Thyroid gland (tissue), 4 donors: ENCODE measurements around the gene GALNT2. TPM values are rescaled to one million over a fixed set of nuclear protein-coding genes. Genes with fewer than 3 reads are reported as not detected.
A peak's percentile ranks its signal among the peaks of the same experiment; 100 is the strongest.

Source experiments
- DNase-seq, 2 donors: peaks; one replicate each; pipeline ENCODE4 v3.0.0-alpha.2; 2019
- H3K27ac ChIP-seq, 3 donors: fragments of 200-600 bp; sonication (generic); 1 replicate in 2 of 3; 2 replicates in 1 of 3; pipeline ENCODE4 v1.5.1; 2016 to 2019; ENCODE audit warnings: mild to moderate bottlenecking in 1 of 3, moderate library complexity in 1 of 3
- H3K27me3 ChIP-seq: fragments of 200-600 bp; sonication (generic); one replicate; pipeline ENCODE4 v1.5.1; 2019
- H3K36me3 ChIP-seq, 2 donors: fragments of 200-600 bp; sonication (generic); one replicate each; pipeline ENCODE4 v1.5.1; 2016 to 2019
- H3K4me1 ChIP-seq, 2 donors: fragments of 200-600 bp; sonication (generic); one replicate each; pipeline ENCODE4 v1.5.1; 2017 to 2019
- H3K4me3 ChIP-seq, 3 donors: fragments of 200-600 bp; sonication (generic); replicated peaks in 1 of 3; 1 replicate in 2 of 3; 2 replicates in 1 of 3; pipeline ENCODE4 v1.5.1; 2016; ENCODE audit warnings: mild to moderate bottlenecking in 1 of 3
- H3K9me3 ChIP-seq: fragments of 200-600 bp; sonication (generic); one replicate; pipeline ENCODE4 v1.5.1; 2017
- POLR2A ChIP-seq, 2 donors: fragments of 450-650 bp; IDR thresholded peaks; one replicate each; pipeline ENCODE4 v1.6.1; 2017; ENCODE audit warnings: antibody characterized with exemption in 2 of 2, mild to moderate bottlenecking in 2 of 2, moderate library complexity in 1 of 2
- WGBS, 2 donors: methylation state at CpG; one replicate each; pipeline ENCODE4 v1.1.5; 2017; 5-methylcytosine and 5-hydroxymethylcytosine counted together
- intact Hi-C: fragments of 100-400 bp; cut with DNase I; formaldehyde crosslinking; loops from one replicate; pipeline ENCODE4 v1.15.1; 2023
- total RNA-seq, 4 donors: library from RNA; depleted of rRNA; stranded (reverse); fragments of >200 nt; gene quantifications; one replicate each; pipeline ENCODE4 v1.2.3, GENCODE V29; 2016
- TF ChIP-seq, protein P1 (sequence below), 6 experiments: fragments of 200-600 bp in 3 of 6; fragments of 450-650 bp in 3 of 6; sonication (generic) in 3 of 6; IDR thresholded peaks; one replicate each; pipeline ENCODE4 v1.5.1; 2016 to 2019; ENCODE audit warnings: antibody characterized with exemption in 6 of 6, mild to moderate bottlenecking in 2 of 6, inconsistent platforms in 1 of 6, moderate library complexity in 1 of 6

Gene GALNT2
- total RNA-seq, 4 donors from 2014 or later, result 26.2 to 48.9 (median 42.3) TPM

GRCh38 chr1:230189824-230190223 is 122.8 kb downstream of the GALNT2 start:
- peaks cover 17 to 32% of the 10 kb centered on the region in 2 donors for H3K4me1 ChIP-seq
- TF ChIP-seq, protein P1, sequence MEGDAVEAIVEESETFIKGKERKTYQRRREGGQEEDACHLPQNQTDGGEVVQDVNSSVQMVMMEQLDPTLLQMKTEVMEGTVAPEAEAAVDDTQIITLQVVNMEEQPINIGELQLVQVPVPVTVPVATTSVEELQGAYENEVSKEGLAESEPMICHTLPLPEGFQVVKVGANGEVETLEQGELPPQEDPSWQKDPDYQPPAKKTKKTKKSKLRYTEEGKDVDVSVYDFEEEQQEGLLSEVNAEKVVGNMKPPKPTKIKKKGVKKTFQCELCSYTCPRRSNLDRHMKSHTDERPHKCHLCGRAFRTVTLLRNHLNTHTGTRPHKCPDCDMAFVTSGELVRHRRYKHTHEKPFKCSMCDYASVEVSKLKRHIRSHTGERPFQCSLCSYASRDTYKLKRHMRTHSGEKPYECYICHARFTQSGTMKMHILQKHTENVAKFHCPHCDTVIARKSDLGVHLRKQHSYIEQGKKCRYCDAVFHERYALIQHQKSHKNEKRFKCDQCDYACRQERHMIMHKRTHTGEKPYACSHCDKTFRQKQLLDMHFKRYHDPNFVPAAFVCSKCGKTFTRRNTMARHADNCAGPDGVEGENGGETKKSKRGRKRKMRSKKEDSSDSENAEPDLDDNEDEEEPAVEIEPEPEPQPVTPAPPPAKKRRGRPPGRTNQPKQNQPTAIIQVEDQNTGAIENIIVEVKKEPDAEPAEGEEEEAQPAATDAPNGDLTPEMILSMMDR (IDR thresholded peaks at IDR 0.05), result no peak
- no peak for TF ChIP-seq POLR2A (IDR thresholded peaks at IDR 0.05)
- DNase-seq, result no peak
- no peaks in the 10 kb centered on the region for H3K9me3 ChIP-seq
- H3K36me3 ChIP-seq, result no peaks in the 10 kb centered on the region
- H3K27me3 ChIP-seq, result no peaks in the 10 kb centered on the region
- 91 to 93% methylated on average over 5 of the region's 5 CpGs for WGBS, 2 donors
- no peak overlapping the region for H3K27ac ChIP-seq
- intact Hi-C loops, result no loop called here
- no peak overlapping the region for H3K4me3 ChIP-seq

GRCh38 chr1:230191079-230191804 is 124.2 kb downstream of the GALNT2 start:
- peak; percentile 23 to 29 for DNase-seq
- intact Hi-C loops, result no loop called here

DNA sequence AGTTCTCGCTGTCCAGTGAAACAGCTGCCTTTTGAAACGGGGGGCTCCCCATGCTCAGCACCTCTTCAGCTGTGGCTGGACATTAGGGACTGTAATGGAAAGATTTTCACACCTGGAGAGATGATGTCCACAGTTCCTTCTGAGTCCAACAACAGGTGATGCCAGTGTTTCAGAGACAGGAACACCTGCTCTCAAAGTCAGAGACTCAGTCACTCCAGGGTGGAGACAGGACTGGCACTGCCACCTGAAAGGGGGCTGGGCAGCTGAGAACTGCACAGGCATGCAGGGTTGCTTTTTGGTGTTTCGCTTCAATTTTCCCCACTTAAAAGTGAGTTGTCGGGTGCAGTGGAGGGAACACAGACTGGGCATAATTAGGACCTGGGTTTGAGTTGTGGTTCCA is 124.8 kb downstream of the GALNT2 start:
- intact Hi-C loops, result no loop called here
- no peaks in the 10 kb centered on the region for H3K9me3 ChIP-seq
- H3K4me1 ChIP-seq, result peaks cover 4 to 15% of the 10 kb centered on the region in 2 donors
- WGBS, 2 donors, result 91 to 94% methylated on average over 4 of the region's 4 CpGs
- H3K4me3 ChIP-seq, result no peak overlapping the region
- peak overlapping the region in 1 of 3 donors; percentile 54 for H3K27ac ChIP-seq
- H3K27me3 ChIP-seq, result no peaks in the 10 kb centered on the region
- no peak for DNase-seq
- H3K36me3 ChIP-seq, result no peaks in the 10 kb centered on the region
- TF ChIP-seq POLR2A (IDR thresholded peaks at IDR 0.05), result no peak
- TF ChIP-seq, protein P1 (IDR thresholded peaks at IDR 0.05), result no peak

More at GRCh38 chr1:230191079-230191804, 124.2 kb downstream of the GALNT2 start:
- Histone ChIP-seq H3K9me3 (no peaks in the 10 kb centered on the region), H3K36me3 (no peaks in the 10 kb centered on the region), H3K27me3 (no peaks in the 10 kb centered on the region), H3K27ac (peak overlapping the region in 2 of 3 donors; percentile 52 to 54), H3K4me1 (peaks cover 8 to 21% of the 10 kb centered on the region in 2 donors), H3K4me3 (no peak overlapping the region)
- 73 to 82% methylated on average over 9 of the region's 9 CpGs for WGBS, 2 donors
- TF ChIP-seq POLR2A (IDR thresholded peaks at IDR 0.05), result no peak
- TF ChIP-seq, protein P1 (IDR thresholded peaks at IDR 0.05), result no peak

DNA sequence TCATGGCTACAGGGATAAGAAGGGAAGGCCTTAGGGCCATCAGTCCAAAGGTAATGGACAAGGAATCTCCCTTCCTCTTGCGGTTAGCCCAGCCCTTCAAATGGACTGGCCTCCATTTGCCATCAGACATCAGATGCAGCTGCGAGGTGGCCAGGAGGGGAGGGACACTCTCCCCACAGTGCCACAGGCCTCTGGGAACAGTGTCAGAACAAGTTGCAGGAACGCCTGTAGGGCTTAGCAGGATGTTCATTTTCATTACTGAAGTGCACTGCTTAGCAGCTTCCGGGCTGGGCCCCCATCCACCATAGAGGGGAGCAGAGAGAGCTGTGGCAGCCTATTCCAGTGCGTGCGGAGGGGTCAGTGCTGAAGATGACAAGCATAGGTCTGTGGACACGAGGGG is 127.5 kb downstream of the GALNT2 start:
- H3K9me3 ChIP-seq, result no peaks in the 10 kb centered on the region
- H3K4me3 ChIP-seq, result no peak overlapping the region
- H3K4me1 ChIP-seq, result peaks cover 4 to 14% of the 10 kb centered on the region in 2 donors
- no peak for TF ChIP-seq POLR2A (IDR thresholded peaks at IDR 0.05)
- TF ChIP-seq, protein P1 (IDR thresholded peaks at IDR 0.05), result no peak
- 86 to 94% methylated on average over 7 of the region's 7 CpGs for WGBS, 2 donors
- intact Hi-C loops, result no loop called here
- no peaks in the 10 kb centered on the region for H3K36me3 ChIP-seq
- H3K27ac ChIP-seq, result no peak overlapping the region
- no peak for DNase-seq
- no peaks in the 10 kb centered on the region for H3K27me3 ChIP-seq

DNA sequence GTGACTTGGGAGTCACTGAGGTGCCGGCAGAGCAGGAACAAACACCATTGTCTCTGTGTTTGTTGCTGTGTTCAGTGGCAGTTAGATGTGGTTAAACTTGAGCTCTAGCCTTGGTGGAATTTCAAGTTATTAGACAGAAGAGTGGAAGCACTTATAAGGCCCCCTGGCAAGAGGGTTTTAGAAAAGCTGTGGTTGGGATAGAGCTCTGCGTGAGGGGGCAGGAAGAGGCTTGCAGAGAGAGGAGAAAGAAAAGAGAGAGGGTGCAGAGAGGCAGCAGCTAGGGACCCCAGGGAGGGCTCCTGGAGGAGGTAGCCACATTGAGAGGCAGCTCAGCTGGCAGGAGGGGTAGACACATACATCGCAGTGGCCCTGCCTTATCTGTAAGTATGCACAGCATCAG is 128.2 kb downstream of the GALNT2 start:
- Histone ChIP-seq H3K27ac (no peak overlapping the region), H3K9me3 (no peaks in the 10 kb centered on the region), H3K36me3 (no peaks in the 10 kb centered on the region), H3K27me3 (no peaks in the 10 kb centered on the region), H3K4me3 (no peak overlapping the region), H3K4me1 (peaks cover 4 to 14% of the 10 kb centered on the region in 2 donors)
- DNase-seq, result no peak
- 67 to 76% methylated on average over 3 of the region's 3 CpGs for WGBS, 2 donors
- intact Hi-C loops, result no loop called here
- no peak for TF ChIP-seq POLR2A (IDR thresholded peaks at IDR 0.05)
- TF ChIP-seq, protein P1 (IDR thresholded peaks at IDR 0.05), result no peak
